BJ (cell line): ENCODE results near the gene DUS1L. TPM values are rescaled to one million over a fixed set of nuclear protein-coding genes. Genes with fewer than 3 reads are reported as not detected.

Experiments used
- CTCF ChIA-PET: fragments of 350-600 bp; formaldehyde crosslinking; extraction: SDS; loops from one replicate; lab custom pipeline; 2021; ENCODE audit warnings: antibody characterized with exemption, inconsistent platforms; lab: Yijun Ruan, JAX
- POLR2A ChIA-PET: fragments of 300-600 bp; sonication (Branson Sonifier 250); formaldehyde crosslinking; extraction: SDS; loops from one replicate; lab custom pipeline; 2021; ENCODE audit warnings: antibody characterized with exemption; lab: Charles Lee
- DNase-seq: peaks from one replicate; pipeline ENCODE4 v3.0.0-alpha.2; 2011; ENCODE audit warnings: low read depth
- H3K27me3 ChIP-seq: 2 replicates; pipeline ENCODE4 v1.6.0; 2011; ENCODE audit warnings: low read length; ENCODE audit not compliant: control insufficient read depth, insufficient read depth
- H3K36me3 ChIP-seq: 2 replicates; pipeline ENCODE4 v1.5.1; 2011; ENCODE audit warnings: low read length; ENCODE audit not compliant: control insufficient read depth, insufficient read depth
- H3K4me3 ChIP-seq: 2 replicates; pipeline ENCODE4 v1.5.1; 2011; ENCODE audit warnings: low read depth, mild to moderate bottlenecking, control low read depth, low read length
- polyA plus RNA-seq: library from polyadenylated mRNA; depleted of rRNA; stranded (reverse); fragments of >200 nt; gene quantifications from 2 replicates; pipeline ENCODE4 v1.2.3, GENCODE V29; 2011
- TF ChIP-seq, protein P1 (sequence below): IDR thresholded peaks from 2 replicates; pipeline ENCODE4 v1.5.1; 2011; ENCODE audit warnings: low read depth, mild to moderate bottlenecking, control low read depth, inconsistent platforms, low read length, moderate library complexity; ENCODE audit not compliant: insufficient read depth

Gene DUS1L
- polyA plus RNA-seq, 1 experiment, result 47.6 TPM

DNA sequence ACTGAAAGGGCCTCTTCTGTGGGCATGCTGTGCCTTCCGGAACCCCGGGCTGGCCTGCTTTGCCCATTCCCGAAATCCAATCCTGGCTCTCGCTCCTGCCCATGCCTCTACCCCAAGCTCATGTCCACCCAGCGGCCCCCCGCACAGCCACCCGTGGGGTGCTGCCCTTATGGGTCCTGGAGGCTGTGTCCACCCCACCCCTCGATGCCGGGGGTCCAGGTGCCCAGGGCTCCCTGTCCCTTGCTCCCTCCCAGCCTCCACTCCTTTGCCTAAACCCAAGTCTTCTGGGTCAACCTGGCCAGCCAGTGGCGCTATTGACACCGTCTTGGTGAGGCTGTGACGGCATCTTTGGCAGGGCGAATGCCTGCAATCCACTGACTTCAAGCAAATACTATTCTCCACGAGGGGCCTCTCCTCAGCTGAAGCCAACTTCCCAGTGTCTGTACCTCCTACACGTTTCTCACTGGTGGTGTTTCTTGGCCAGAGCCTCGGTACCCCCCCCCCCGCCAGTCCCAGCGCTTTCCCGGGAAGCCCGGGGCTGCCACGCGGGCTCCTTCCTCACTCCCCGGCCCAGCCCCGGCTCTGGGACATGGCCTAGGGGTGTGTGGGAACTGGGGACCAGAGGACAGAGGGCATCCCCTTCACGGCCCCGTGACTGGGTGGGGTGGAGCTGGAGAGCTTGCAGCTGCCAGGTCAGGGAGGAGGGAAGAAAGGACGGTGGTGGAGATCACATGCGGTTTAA is 12.2 kb upstream of the DUS1L start:
- peaks cover 36% of the 10 kb centered on the region for H3K36me3 ChIP-seq
- H3K27me3 ChIP-seq, result no peaks in the 10 kb centered on the region
- DNase-seq, result no peak
- TF ChIP-seq, protein P1, sequence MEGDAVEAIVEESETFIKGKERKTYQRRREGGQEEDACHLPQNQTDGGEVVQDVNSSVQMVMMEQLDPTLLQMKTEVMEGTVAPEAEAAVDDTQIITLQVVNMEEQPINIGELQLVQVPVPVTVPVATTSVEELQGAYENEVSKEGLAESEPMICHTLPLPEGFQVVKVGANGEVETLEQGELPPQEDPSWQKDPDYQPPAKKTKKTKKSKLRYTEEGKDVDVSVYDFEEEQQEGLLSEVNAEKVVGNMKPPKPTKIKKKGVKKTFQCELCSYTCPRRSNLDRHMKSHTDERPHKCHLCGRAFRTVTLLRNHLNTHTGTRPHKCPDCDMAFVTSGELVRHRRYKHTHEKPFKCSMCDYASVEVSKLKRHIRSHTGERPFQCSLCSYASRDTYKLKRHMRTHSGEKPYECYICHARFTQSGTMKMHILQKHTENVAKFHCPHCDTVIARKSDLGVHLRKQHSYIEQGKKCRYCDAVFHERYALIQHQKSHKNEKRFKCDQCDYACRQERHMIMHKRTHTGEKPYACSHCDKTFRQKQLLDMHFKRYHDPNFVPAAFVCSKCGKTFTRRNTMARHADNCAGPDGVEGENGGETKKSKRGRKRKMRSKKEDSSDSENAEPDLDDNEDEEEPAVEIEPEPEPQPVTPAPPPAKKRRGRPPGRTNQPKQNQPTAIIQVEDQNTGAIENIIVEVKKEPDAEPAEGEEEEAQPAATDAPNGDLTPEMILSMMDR, result no peak
- CTCF ChIA-PET, result interaction anchor here (1.0 kb wide), 1 partner anchor 118 kb away, joined by 3 read pairs; no protein-coding TSS in a partner anchor
- POLR2A ChIA-PET, result interaction anchor here (0.5 kb wide), 1 partner anchor 25 kb away, joined by 4 read pairs; no protein-coding TSS in a partner anchor
- no peak overlapping the region for H3K4me3 ChIP-seq

DNA sequence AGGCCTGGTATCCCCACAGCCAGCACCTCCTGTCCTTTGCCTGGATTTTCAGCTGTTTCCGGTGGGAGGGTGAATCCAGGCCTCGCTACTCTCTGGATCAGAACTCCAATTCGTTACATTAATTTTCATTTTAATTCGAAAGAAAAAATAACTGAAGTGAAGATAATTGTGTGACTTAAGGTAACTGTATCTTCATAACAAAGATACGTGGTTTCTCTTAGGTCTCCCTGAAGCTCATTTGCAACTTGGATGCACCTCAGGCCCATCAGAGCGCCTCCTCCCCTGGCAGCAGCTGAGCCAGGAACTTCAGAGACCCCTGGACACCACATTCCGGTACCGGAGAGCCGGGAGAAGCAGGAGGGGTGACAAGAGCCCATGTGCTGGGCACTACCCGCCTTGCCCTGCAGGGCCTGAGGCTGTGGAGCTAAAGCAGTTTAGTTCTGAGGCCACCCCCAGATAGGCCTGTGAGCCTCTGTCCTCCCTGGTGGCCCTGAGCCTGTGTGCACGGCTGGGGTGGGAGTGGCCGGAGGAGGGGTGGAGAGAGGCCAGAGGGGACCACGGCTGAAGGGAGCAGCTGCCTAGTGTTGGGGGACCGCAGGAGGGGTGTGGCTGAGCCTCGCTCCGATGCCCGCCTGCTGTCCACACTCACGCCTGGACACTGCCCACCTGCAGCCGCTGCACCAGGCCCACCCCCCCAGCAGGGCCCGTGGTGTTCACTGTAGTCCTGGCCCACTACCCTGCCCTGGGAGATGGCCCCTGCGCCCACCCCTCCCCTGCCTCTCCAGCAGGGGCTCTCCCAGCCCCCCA is 11.4 kb upstream of the DUS1L start:
- no peaks in the 10 kb centered on the region for H3K27me3 ChIP-seq
- TF ChIP-seq, protein P1, result no peak
- ChIA-PET POLR2A (interaction anchor here (0.5 kb wide), 1 partner anchor 26 kb away, joined by 4 read pairs; no protein-coding TSS in a partner anchor), CTCF (interaction anchor here (0.5 to 0.6 kb wide), 2 partner anchors 117 to 245 kb away, joined by 3 read pairs; no protein-coding TSS in a partner anchor)
- H3K4me3 ChIP-seq, result no peak overlapping the region
- no peak for DNase-seq
- H3K36me3 ChIP-seq, result peaks cover 30% of the 10 kb centered on the region

DNA sequence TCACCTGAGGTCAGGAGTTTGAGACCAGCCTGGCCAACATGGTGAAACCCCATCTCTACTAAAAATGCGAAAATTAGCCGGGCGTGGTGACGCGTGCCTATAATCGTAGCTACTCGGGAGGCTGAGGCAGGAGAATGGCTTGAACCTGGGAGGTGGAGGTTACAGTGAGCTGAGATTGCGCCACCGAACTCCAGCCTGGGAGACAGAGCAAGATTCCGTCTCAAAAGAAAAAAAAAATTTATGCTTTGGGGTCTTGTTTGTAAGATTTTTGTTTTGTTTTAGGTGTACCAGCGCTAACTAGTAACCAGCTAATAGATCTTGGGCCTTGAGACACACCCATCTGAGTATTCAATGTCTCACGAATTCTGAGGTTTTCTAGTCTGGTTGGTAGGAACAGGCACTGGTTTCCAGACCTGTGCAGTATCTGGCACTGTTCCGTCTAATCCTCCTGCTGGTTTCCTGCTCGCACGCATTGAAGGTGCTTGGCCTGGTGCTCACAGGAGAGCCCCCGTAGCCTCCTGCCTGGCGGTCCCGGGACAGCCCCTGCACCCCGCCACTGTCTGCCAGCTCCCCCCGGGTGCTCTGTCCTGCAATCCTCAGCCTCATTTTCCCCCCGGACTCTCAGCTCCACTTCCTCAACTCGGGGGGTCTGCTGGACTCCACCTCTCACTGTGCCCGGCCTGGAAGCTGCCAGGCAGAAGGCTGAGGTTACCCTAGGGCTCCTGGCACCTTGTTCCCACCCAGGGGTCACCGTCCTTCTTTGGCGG is 10.6 kb upstream of the DUS1L start:
- ChIA-PET CTCF (interaction anchor here (0.5 to 0.6 kb wide), 2 partner anchors 117 to 246 kb away, joined by 3 read pairs; no protein-coding TSS in a partner anchor), POLR2A (no interaction called here)
- no peak overlapping the region for H3K4me3 ChIP-seq
- TF ChIP-seq, protein P1, result no peak
- no peaks in the 10 kb centered on the region for H3K27me3 ChIP-seq
- DNase-seq, result no peak
- peaks cover 25% of the 10 kb centered on the region for H3K36me3 ChIP-seq

DNA sequence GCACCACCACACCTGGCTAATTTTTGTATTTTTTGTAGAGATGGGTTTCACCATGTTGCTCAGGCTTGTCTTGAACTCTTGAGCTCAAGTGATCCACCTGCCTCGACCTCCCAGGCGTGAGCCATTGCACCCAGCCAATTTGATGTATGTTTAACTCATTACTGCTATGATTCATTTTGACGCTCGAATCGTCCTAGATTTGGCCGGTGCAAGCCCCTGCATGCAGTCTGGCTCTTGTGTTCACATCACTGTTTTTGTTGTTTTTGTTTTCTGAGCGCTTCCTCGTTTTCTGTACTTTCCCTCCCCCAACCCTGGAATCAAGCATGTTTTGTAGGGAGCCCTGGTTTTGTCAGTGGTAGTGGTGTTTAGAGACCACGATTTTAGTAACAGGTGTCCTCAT is 7.8 kb upstream of the DUS1L start:
- TF ChIP-seq, protein P1, result no peak
- ChIA-PET CTCF (interaction anchor here (1.1 kb wide), 1 partner anchor 114 kb away, joined by 3 read pairs; no protein-coding TSS in a partner anchor), POLR2A (no interaction called here)
- H3K27me3 ChIP-seq, result no peaks in the 10 kb centered on the region
- H3K36me3 ChIP-seq, result peaks cover 5% of the 10 kb centered on the region; the same call in 1 of the 2 replicates
- H3K4me3 ChIP-seq, result no peak overlapping the region
- no peak for DNase-seq
